Endodermal cell (in vitro differentiated cells): ENCODE results near the gene LINC00305. TPM values are rescaled to one million over a fixed set of nuclear protein-coding genes. Genes with fewer than 3 reads are reported as not detected.

ENCODE experiments used
- DNase-seq: peaks from one replicate; pipeline ENCODE4 v3.0.0-alpha.2; 2017
- H3K27ac ChIP-seq: 2 replicates; pipeline ENCODE4 v1.5.1; 2013; ENCODE audit warnings: mild to moderate bottlenecking, low read depth, low read length, moderate library complexity
- H3K27me3 ChIP-seq: 2 replicates; pipeline ENCODE4 v1.6.1; 2013; ENCODE audit warnings: mild to moderate bottlenecking, low read length, moderate library complexity; ENCODE audit not compliant: insufficient read depth, control insufficient read depth, poor library complexity, severe bottlenecking
- H3K36me3 ChIP-seq: 2 replicates; pipeline ENCODE4 v1.7.0; 2013; ENCODE audit warnings: mild to moderate bottlenecking, low read length, moderate library complexity; ENCODE audit not compliant: control insufficient read depth, insufficient read depth
- H3K4me1 ChIP-seq: one replicate; pipeline ENCODE4 v1.7.0; 2013; ENCODE audit warnings: low read length; ENCODE audit not compliant: control insufficient read depth, insufficient read depth
- H3K4me3 ChIP-seq: 2 replicates; pipeline ENCODE4 v1.5.1; 2013; ENCODE audit warnings: mild to moderate bottlenecking, low read length, moderate library complexity
- H3K9ac ChIP-seq: 2 replicates; pipeline ENCODE4 v1.6.1; 2013; ENCODE audit warnings: mild to moderate bottlenecking, low read length, moderate library complexity; ENCODE audit not compliant: poor library complexity, severe bottlenecking; ENCODE audit errors: extremely low read depth
- H3K9me3 ChIP-seq: 2 replicates; pipeline ENCODE4 v1.6.1; 2013; ENCODE audit warnings: mild to moderate bottlenecking, low read length, moderate library complexity; ENCODE audit not compliant: control insufficient read depth
- H3K27ac Mint-ChIP-seq: 2 replicates; pipeline ENCODE4 v1.8.0; 2020; ENCODE audit warnings: mixed read lengths
- H3K27me3 Mint-ChIP-seq: 2 replicates; pipeline ENCODE4 v1.8.0; 2021; ENCODE audit warnings: mild to moderate bottlenecking, mixed read lengths; ENCODE audit not compliant: insufficient read depth
- H3K36me3 Mint-ChIP-seq: 2 replicates; pipeline ENCODE4 v1.8.0; 2020; ENCODE audit warnings: low read depth, mixed read lengths
- H3K4me1 Mint-ChIP-seq: 2 replicates; pipeline ENCODE4 v1.8.0; 2020; ENCODE audit warnings: mixed read lengths
- H3K4me3 Mint-ChIP-seq: 2 replicates; pipeline ENCODE4 v1.8.0; 2020; ENCODE audit warnings: mild to moderate bottlenecking, moderate library complexity, mixed read lengths
- H3K9me3 Mint-ChIP-seq: 2 replicates; pipeline ENCODE4 v1.8.0; 2020; ENCODE audit warnings: mild to moderate bottlenecking, mixed read lengths
- CTCF ChIP-seq: fragments of 200-600 bp; sonication (generic); conservative IDR thresholded peaks from 2 replicates; pipeline ENCODE4 v1.5.0; 2021; ENCODE audit warnings: antibody characterized with exemption, mild to moderate bottlenecking
- WGBS, 2 experiments: methylation state at CpG; one replicate each; pipeline versions ENCODE4 v1.1.5 to v1.1.7; 2013; ENCODE audit warnings: missing lambda C conversion rate in 2 of 2, mixed read lengths in 1 of 2; ENCODE audit not compliant: insufficient coverage in 1 of 2, insufficient read length in 1 of 2; 5-methylcytosine and 5-hydroxymethylcytosine counted together
- total RNA-seq, 2 donors: library from RNA; stranded (reverse); fragmentation: NEBNext Ultra II Directional in 1 of 2; extraction: Animal tissue kit (Norgen Biotek cat#: 25700) in 1 of 2; gene quantifications; 2 replicates in 1 of 2; 3 replicates in 1 of 2; pipeline ENCODE4 v1.2.1, GENCODE V29; 2021

LINC00305 gene
- total RNA-seq, 2 donors from 2014 or later: not detected

- H3K36me3 Mint-ChIP-seq: no peaks in the 10 kb centered on the region
- 88% methylated on average over 1 of the region's 1 CpG; no CpG with 5 or more reads in 1 of the 2 experiments for WGBS, 2 experiments
- Histone ChIP-seq H3K9me3 (no peaks in the 10 kb centered on the region), H3K27ac (no peak overlapping the region), H3K36me3 (no peaks in the 10 kb centered on the region), H3K4me3 (no peak overlapping the region), H3K4me1 (no peaks in the 10 kb centered on the region), H3K9ac (no peak overlapping the region), H3K27me3 (no peaks in the 10 kb centered on the region)
- H3K27me3 Mint-ChIP-seq: no peaks in the 10 kb centered on the region
- TF ChIP-seq CTCF: no peak
- peaks cover 5% of the 10 kb centered on the region for H3K9me3 Mint-ChIP-seq
- H3K4me1 Mint-ChIP-seq: peaks cover 4% of the 10 kb centered on the region
- H3K27ac Mint-ChIP-seq: no peak overlapping the region
- H3K4me3 Mint-ChIP-seq: no peak overlapping the region
- DNase-seq: no peak
These were observed 22.7 kb upstream of the LINC00305 start for GRCh38 chr18:64171576-64171975.

- Histone ChIP-seq H3K27ac (peak overlapping the region; percentile 71), H3K9me3 (no peaks in the 10 kb centered on the region), H3K9ac (no peak overlapping the region), H3K4me3 (no peak overlapping the region), H3K27me3 (no peaks in the 10 kb centered on the region), H3K4me1 (no peaks in the 10 kb centered on the region), H3K36me3 (no peaks in the 10 kb centered on the region)
- TF ChIP-seq CTCF: no peak
- Mint-ChIP-seq H3K9me3 (peaks cover 3% of the 10 kb centered on the region), H3K4me3 (no peak overlapping the region), H3K27me3 (no peaks in the 10 kb centered on the region), H3K27ac (no peak overlapping the region), H3K36me3 (no peaks in the 10 kb centered on the region), H3K4me1 (peaks cover 8% of the 10 kb centered on the region)
- DNase-seq: no peak
These were observed 18.6 kb upstream of the LINC00305 start for GRCh38 chr18:64167408-64167925.

- Mint-ChIP-seq H3K27ac (no peak overlapping the region), H3K4me3 (no peak overlapping the region), H3K27me3 (no peaks in the 10 kb centered on the region), H3K9me3 (no peaks in the 10 kb centered on the region), H3K4me1 (peaks cover 9% of the 10 kb centered on the region), H3K36me3 (no peaks in the 10 kb centered on the region)
- no peaks in the 10 kb centered on the region for H3K4me1 ChIP-seq
- no peak overlapping the region for H3K27ac ChIP-seq
- no peaks in the 10 kb centered on the region for H3K27me3 ChIP-seq
- no peak for DNase-seq
- no peak overlapping the region for H3K9ac ChIP-seq
- H3K9me3 ChIP-seq: no peaks in the 10 kb centered on the region
- H3K36me3 ChIP-seq: no peaks in the 10 kb centered on the region
- TF ChIP-seq CTCF: no peak
- H3K4me3 ChIP-seq: no peak overlapping the region
- 40% methylated on average over 1 of the region's 2 CpGs; no CpG with 5 or more reads in 1 of the 2 experiments for WGBS, 2 experiments
These were observed 17.0 kb upstream of the LINC00305 start for GRCh38 chr18:64165906-64166305.
